GM21390 (cell line): ENCODE data around the gene SPDYC.

Experiments used
- ATAC-seq: cut with Tn5 transposase; IDR thresholded peaks from one replicate; pipeline ENCODE4 v1.9.1; 2021; ENCODE audit not compliant: unreplicated experiment

SPDYC gene

GRCh38 chr11:65170058-65170534, at the start of gene SPDYC:
TSS of gene SPDYC (plus strand) at chr11:65170233. CDS start at chr11:65171358, 1,125 bp downstream.
- ATAC-seq: no peak

GRCh38 chr11:65120831-65121230, 49.2 kb upstream of the SPDYC start:
- ATAC-seq: no peak

GRCh38 chr11:65121447-65121864, 48.6 kb upstream of the SPDYC start:
- no peak for ATAC-seq

- peak; percentile 65 for ATAC-seq
Observed at GRCh38 chr11:65121865-65122696, 48.0 kb upstream of the SPDYC start, which contains the start of the genes FAU and MRPL49. TSS of gene FAU (minus strand) at chr11:65122134. CDS start at chr11:65121813, 321 bp downstream. TSS of gene MRPL49 (plus strand) at chr11:65122321. CDS start at chr11:65122347, 26 bp downstream.

GRCh38 chr11:65124480-65125196, 45.4 kb upstream of the SPDYC start:
- no peak for ATAC-seq

GRCh38 chr11:65125197-65126056, 44.6 kb upstream of the SPDYC start:
- no peak for ATAC-seq

GRCh38 chr11:65126624-65127274, 43.3 kb upstream of the SPDYC start:
- no peak for ATAC-seq

GRCh38 chr11:65127473-65128181, 42.4 kb upstream of the SPDYC start:
- no peak for ATAC-seq

- ATAC-seq: no peak
Observed at GRCh38 chr11:65128182-65129145, 41.6 kb upstream of the SPDYC start.

GRCh38 chr11:65129649-65130441, 40.2 kb upstream of the SPDYC start:
- ATAC-seq: no peak

- no peak for ATAC-seq
Observed at GRCh38 chr11:65130631-65131416, 39.2 kb upstream of the SPDYC start.

- no peak for ATAC-seq
Observed at GRCh38 chr11:65131417-65131776, 38.6 kb upstream of the SPDYC start.

GRCh38 chr11:65131895-65132237, 38.2 kb upstream of the SPDYC start:
- ATAC-seq: no peak

GRCh38 chr11:65132238-65132987, 37.6 kb upstream of the SPDYC start:
- ATAC-seq: peak; percentile 46

GRCh38 chr11:65132988-65133700, 36.9 kb upstream of the SPDYC start:
- peak; percentile 28 for ATAC-seq

GRCh38 chr11:65133724-65134123, 36.3 kb upstream of the SPDYC start:
- no peak for ATAC-seq
